Activated CD4-positive, alpha-beta T cell treated with anti-CD3 and anti-CD28 coated beads, Interleukin-2, amount 50 U/mL, for 4 hours (primary cell): ENCODE measurements around the gene HTT-AS.

Experiments
- DNase-seq, 2 experiments: peaks; one replicate each; pipeline ENCODE4 v3.0.0-alpha.2; 2020

The HTT-AS gene

DNA sequence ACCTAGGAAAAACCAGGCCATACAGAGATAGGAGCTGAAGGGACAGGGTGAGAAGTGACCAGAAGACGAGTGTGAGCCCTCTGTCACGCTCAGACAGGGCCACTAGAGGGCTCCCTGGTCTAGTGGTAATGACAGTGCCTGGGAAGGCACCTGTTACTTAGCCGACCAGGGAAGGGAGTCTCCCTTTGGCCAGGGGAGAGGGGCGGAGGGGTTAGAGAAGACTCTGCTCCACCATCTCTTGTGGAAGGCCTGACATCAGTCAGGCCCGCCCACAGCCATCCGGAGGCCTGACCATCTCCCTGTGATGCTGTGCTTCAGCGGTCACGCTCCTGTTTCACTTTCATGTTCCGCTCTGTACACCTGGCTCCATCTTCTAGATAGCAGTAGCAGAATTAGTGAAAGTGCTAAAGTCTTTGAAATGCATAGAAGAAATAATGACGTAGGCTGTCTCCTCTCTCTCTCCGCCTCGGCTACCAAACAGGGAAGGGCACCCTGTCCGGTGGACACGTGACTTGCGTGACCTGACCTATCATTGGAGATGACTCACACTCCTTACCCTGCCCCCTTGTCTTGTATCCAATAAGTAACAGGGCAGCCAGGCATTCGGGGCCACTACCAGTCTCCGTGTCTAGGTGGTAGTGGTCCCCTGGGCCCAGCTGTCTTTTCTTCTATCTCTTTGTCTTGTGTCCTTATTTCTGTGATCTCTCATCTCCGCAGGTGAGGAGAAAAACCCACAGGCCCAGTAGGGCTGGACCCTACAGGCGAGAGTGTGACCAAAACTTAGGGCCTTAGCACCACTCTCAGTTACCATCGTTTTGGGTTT lies 26.7 kb downstream of the HTT-AS start:
- peak; percentile 38 to 52 for DNase-seq

DNA sequence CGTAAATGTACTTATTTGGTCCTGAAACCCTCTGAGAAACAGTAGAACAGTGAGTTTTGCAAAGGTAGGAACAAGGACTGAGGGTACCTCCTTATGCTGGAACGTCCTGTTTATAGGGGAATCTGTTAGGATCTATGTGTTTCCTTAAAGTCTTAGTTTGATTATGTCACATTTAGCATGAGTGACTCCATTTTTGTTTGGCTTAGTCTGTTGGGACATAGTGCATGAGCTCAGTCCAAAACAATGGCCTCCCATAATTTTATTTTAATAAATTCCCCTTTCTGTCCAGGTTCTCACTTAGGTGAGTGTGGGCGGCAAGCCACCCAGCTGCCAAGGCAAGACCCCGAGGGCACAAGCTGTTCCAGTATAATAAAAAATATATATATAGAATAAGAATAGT lies 27.7 kb downstream of the HTT-AS start:
- no peak for DNase-seq

DNA sequence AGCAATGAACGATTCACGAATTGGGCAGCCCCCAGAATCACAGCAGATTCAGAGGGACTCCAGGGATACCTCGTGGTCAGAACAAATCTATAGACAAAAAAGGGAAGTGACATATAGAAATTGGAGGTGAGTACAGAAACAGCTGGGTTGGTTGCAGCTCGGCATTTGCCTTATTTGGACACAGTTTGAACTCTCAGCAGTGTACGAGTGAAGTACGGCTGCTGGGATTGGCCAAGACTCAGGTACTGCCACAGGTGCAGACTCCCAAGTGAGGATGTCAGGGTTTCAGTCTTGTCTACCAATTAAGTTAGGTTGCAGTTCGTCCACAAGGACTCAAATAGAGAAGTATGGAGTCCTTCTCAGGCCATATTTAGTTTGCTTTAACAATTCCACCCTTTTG lies 28.2 kb downstream of the HTT-AS start:
- DNase-seq, result no peak

DNA sequence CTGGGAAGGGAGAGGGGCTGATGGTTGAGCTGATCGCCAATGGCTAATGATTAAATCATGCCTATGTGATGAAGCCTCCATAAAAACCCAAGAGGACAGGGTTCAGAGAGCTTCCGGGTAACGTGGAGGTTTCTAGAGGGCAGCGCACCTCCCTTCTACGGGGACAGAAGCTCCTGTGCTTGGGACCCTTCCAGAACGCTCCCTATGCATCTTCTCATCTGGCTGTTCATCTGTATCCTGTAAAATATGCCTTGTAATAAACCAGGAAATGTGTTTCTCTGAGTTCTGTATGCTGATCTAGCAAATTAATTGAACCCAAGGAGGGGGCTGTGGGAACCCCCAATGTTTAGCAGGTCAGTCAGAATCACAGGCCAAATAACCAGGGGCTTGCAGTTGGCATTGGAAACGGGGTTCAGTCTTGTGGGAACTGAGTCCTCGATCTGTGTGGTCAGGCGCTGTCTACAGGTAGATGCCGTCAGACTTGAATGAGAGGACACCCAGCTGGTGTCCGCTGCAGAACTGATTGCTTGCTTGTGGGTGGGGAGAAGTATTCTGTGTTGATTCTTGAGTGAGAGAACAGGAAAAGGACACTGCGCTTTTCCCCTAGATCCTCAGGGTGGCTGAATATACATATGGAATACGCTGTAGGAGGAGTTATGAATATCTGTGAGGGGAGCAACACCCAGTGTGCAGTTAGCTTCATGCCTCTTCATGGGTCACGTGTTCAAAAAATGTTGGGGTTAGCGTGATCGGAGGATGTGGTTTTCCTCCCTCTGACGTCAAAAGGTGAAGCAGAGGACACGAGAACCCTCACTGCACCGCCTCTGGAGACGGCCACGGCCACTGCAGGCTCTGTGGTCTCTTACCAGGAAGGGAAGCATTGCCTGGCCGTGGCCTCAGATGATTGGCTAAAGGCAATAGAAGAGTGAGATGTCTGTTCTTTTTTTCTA lies 29.2 kb downstream of the HTT-AS start:
- DNase-seq, result peak; percentile 27 to 28

DNA sequence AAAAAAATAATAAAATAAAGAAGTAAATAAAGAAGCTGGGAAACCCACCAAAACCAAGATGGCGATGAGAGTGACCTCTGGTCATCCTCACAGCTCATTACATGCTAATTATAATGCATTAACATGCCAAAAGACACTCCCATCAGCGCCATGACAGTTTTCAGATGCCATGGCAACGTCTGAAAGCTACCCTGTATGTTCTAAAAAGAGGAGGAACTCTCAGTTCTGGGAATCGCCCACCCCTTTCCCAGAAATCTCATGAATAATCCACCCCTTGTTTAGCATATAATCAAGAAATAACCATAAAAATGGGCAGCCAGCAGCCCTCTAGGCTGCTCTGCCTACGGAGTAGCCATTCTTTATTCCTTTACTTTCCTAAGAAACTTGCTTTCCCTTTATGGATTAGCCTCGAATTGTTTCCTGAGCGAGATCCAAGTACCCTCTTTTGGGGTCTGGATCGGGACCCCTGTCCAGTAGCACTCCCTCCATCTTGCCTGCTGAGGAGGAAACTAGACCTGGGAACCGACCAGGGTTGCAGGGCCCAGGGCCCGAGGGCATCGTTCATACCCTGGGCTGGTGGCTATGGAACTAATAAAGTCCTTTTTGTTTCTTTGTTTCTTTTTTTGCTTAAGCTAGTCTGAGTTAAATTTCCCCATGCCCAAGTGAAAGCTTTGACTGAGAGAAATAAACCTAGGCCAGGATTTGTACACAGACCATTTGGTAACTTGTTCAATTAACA lies 30.9 kb downstream of the HTT-AS start:
- no peak for DNase-seq

DNA sequence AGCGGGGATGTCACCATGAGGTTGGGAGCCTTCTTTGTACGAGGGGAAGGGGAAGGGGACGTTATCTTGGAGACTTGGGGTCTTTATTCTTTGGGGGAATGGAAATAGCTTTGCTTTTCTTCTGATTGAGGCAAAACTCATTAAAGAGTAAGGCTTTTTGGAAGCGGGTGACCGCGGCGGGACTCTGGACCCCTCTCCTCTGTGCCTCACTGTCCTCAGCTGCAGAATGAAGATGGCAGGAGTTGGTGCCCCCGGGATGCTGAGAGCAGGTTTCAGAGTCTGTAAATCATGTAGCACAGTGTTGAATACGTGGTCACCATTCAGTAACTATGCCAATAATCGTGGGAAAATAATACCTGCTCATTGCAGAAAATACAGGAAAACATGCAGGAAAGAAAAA lies 32.1 kb downstream of the HTT-AS start:
- no peak for DNase-seq

DNA sequence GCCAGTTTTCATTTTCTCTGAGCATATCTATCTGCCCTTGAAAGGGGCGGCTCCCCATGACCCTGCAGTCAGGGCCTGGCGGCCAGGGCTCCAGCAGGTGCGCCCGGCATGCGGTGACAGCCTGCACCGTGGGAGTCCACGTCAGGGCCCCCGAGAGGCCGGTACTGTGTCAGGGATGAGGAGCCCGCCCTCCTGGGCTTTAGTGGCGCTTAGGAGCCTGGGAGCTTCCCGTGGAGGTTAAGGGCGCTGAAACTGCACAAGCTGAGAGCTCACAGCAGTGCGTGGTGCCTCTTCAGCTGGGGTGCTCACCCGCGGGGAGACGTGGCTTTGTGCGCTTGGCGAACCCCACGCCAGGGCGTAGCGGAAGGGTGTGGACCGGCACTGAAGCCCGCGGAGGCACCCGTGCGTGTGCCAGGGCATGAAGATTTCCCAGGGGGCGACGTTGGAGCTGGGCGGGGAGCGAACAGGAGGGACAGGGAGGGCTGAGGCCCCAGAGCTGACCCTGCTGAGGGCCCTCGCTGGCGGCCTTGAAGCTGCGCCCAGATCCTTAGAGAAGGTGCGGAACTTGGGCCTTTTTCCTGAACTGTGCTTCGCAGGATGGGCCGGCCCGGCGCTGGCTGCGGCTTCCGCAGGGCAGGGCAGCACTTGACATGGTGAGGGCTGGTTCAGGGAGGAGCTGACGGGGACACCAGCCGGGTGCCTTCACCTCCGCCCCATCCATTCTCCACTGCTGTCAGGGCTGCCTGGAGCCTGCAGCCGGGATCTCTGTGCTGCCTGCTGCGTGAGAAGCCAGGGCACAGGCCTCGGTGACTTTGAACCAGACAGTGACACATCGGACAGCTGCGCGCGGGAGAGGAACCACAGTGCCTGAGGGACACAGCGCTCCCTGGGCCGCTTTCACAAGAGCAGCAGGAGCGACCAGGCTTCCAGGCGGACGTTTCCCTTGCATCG lies 32.9 kb downstream of the HTT-AS start:
- DNase-seq, result peak in 1 of 2 experiments; percentile 16

DNA sequence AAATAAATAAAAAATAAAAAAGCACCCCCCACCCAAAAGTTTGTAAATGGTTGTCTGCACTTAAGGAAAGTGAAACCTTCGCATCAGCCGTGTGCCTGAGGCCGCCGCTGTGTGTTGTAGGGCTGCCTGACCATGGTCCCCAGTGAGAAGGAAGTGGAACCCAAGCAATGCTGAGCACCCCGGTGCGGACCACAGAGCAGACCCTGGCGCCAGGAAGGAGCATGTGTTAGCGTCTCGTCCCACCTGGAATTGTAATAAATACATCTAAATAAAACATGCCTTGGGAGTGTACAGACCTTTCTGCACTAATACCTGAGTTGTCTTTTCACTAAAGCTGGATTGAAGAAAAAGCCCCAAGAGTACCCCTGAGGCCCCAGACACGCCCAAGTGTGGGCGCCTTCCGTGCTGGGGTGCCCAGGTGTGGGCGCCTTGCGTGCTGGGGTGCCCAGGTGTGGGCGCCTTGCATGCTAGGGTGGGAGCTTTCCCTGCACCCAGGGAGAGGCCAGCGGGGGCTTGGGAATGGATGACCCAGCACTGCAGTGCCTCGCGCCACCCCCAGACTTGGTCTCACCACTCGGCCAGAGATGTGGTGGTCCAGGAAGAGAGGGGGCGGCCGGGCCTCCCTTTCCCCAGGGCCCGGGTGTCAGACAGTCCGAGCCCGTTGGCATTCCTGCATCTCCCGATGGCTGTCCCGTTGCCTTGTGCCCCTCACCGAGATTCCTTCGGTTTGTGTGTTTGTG lies 33.7 kb downstream of the HTT-AS start:
- DNase-seq, result no peak

DNA sequence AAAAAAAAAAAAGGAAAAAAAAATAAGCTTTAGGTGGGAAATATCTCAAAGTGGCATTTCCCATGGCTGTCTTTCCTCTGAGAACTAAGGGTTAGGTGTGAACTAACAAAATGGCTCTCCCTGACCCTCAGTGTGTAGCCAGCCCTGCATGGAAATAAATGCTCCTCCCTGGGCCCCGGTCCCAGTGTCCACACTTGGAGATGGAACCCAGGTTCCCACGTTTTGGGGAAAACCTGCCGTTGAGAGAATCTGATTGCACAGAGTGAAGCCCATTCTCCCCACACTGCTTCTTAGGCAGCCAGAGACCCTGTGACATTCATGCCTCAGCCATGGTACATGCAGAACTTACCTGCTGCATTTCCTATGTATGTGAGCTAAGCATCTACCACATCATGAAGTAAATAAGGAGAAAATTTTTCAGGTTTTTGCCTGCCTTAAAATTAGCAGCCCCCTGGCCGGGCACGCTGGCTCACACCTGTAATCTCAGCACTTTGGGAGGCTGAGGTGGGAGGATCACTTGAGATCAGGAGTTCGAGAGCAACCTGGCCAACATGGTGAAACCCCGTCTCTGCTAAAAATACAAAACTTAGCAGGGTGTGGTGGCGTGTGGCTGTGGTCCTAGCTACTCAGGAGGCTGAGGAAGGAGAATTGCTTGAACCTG lies 34.5 kb downstream of the HTT-AS start:
- no peak for DNase-seq

DNA sequence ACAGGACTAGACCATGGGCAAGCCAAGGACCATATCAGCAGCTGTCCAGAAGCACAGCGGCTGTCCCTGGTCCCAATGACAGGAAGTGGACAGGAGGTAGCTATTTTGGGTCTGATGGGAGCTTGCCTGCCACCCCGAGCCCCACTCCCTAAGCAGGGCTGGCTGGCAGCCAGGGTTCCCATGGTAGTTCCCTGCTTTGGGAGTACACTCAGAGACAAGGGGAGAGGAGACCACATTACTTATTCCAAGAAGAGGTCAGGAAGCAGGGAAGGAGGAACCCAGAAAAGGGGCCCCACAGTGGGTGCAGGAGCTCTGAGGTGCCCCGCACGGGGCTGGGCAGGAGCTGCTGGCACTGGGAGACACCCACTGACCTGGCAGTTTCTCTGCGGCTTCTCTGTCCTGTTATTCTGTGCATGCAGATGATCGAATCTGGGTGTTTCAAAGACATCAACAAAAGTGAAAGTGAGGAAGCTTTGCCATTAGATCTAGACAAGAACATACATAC lies 36.3 kb downstream of the HTT-AS start:
- no peak for DNase-seq

DNA sequence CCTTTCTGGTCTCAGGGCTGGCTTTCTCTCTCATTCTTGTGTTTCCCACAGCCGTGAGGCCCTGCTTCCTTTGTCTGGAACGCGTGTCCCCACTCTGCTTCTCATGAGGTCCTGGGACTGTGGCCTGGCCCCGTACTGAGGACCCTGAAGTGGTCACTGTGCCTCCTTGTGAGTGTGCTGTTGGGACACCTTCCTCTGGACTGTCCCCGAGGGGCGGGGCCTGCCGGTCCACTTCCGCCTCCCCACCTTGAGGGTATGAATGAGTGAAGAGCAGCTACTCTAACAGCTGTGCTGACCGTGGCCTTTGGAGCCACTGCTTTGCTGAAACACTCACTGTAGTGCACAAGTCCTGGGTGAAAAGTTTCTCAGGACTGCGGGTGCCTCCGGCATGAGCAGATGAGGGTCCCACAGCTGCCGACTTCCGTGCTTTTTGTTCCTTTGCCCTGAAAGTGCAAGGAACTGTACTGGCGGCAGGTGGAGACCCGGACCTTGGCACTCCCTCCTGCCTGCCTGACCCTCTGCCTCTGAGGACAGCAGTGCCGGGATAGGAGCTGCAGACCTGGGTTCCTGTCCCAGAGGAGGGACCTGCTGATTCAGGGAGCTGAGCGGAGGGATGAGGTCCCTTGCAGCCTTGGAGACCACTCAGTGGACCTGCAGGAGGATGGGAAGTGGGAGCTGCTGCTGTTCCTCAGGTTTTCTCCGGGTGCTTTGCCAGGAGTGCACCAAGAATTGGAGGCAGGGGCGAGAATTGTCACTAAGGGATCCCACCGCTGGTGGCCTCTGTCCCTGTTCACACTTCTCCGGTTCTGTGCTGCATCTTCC lies 38.0 kb downstream of the HTT-AS start:
- DNase-seq, result no peak

DNA sequence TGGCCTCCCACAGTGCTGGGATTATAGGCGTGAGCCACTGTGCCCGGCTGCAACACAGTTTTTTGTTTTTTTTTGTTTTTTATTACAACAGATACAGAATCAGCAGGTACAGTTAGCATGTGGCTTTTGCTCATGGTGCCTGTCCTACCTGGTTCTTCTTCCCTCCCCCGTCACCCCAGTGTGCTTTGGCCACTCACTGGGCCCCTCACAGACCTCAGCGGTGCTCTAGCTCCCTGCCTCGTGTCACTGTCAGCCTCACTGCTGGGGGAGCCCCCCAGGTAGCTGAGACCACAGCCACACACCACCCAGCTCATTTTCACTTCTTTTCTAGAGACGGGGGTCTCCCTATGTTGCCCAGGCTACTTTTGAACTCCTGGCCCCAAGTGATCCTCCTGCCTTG lies 38.7 kb downstream of the HTT-AS start:
- no peak for DNase-seq

DNA sequence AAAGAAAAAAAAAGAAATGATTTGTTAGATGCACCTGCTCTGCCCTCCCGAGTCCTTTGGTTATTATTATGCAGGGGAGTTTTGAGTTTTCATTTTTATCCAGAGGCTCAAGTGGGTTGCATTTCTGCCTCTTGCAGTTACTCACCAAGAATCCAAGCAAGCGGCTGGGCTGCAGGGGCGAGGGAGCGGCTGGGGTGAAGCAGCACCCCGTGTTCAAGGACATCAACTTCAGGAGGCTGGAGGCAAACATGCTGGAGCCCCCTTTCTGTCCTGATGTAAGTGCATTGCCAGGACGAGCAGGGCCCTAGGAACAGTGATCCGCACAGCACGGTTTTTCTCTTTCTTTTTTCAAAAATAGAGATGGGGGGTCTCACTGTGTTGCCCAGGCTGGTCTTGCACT lies 39.1 kb downstream of the HTT-AS start:
- DNase-seq, result no peak

DNA sequence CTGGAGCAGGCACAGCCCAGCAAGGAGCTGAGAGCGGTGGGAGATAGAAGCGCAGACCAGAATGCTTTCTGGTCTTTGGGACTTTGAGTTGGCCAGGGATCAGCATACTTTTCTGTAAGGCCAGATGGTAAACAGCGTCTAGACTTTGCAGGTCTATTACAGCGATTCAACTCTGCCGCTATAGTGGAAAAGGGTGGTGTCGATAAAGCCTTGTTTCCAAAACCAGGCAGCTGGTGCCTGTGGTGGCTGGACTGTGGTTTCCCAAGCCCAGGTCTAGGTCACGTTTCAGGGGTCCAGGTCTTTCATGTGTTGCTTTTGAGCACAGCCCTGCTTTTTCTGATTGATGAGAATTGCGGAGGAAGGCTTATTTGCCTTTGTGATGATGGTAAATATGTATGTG lies 40.1 kb downstream of the HTT-AS start:
- DNase-seq, result no peak

DNA sequence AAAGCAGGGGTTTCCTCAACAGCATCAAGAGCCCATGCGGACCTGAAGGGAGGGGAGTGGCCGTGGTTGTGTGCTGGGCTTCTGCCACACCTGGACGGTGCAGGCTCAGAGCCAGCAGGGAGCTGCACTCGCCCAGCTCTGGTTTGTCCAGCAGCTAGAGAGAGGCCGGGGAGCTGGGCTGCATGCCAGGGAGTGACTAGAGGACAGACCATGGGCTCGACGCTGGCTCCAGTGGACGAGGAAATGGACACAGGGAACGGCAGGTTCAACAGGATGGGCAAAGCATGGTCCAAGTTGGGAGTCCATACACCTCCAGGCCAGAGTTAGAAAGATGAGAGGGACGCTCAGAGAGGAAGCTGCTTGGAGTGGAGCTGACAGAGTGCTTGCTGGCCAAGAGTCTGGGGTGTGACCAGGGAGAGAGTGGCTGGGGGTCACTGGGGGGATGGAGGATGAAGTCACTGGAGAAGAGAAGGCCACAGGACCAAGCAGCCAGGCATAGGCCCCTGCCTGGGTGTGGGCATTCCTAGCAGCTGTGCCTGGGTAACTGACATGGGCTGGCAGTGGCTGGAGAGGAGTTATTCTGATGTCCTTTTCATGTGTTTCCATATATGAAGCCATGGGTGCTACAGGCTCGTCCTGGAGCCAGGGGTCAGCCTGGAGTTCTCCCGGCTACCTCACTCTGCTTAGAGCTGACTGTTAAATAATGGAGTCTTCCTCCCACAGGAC lies 42.8 kb downstream of the HTT-AS start:
- no peak for DNase-seq

DNA sequence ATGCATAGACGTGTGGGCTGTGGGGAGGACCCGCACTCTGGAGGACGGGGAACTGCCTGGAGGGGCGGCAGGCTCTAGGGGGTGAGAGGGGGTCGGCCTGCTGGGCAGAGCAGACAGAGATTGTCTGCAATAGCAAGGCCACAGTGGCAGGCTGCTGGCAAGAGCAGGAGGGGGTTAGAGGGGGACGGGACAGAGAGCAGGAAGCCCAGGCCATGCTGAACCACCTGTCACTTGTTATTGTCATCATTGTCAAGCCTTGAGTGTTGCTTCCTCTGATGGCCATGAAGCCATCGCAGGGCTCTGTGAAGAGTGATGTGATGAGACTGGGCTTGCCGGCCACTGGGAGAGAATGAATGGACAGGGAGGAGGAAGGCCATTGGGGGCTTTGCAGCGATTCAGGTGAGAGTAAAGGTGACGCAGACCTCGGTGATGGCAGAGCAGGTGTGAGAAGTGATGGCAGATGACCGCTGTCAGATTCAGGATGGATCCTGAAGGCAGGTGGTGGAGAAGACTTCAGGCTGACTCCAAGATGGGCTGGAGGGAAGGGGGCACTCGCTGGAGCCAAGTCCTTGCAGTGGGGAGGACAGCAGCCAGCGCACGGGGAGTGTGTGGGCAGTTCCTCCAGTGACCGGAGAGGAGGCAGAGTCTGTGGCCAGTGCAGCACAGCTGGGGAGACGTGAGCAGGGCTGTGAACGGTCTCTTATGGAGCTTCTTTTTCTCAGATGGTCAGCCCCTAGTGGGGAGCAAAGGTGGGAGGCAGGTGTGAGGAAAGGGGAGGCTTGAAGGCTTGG lies 43.6 kb downstream of the HTT-AS start:
- DNase-seq, result no peak

DNA sequence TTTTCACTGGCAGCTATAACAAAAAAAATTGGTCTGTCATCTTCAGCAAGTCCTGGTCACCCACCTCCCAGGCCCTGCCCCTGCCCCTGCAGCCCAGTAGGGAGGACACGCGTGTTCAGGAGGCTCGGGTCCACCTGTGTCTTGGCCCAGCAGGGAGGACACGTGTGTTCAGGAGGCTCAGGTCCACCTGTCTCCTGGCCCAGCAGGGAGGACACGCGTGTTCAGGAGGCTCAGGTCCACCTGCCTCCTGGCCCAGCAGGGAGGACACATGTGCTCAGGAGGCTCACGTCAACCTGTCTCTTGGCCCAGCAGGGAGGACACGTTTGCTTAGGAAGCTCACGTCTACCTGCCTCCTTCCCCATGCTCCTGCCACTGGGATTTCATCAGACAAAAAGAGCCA lies 44.9 kb downstream of the HTT-AS start:
- no peak for DNase-seq

DNA sequence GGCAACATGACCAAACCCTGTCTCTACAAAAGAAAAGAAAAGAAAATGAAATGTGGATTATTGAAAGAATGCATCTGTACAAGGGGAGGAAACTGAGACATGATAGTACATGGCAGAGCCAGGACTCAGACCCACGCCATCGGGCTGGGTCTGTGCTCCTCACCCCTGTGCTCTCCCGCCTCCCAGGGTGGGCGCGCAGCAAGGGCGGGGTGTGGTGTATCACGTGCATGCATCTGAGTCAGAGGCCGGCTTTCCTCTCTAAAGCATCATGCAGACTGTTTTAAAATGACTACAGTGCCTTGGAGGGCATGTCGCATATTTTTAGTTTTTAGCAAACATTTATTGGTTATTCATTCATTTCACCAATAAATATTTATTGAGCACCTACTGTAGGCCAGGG lies 47.8 kb downstream of the HTT-AS start:
- no peak for DNase-seq
